Measurements from ENCODE around the gene MRTFA. TPM values are rescaled to one million over a fixed set of nuclear protein-coding genes. Genes with fewer than 3 reads are reported as not detected.

Gene MRTFA
- total RNA-seq, 1 donor from 2014 or later, result 53.0 TPM

DNA sequence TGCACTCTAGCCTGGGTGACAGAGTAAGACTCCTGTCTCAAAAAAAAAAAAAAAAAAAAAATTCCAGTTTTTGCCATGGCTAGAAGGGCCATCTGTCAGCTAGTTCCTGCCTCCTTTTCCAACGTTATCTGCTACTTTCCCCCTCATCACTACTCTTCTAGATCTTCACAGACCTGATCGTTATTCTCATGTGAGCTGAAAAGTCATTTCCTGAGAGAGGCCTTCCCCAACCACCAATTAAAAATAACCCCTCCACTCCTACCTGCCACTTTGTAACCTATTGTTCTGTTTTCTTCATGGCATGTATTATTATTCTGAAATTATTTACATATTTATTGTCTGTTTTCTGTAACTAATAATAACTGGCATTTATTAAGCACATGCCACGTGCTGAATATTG is 241.9 kb downstream of the MRTFA start:
- Histone ChIP-seq H3K36me3 (ENCODE audit: control insufficient read depth, insufficient read depth, low read length) (no peaks in the 10 kb centered on the region), H3K4me3 (ENCODE audit: low read depth, low read length) (no peak overlapping the region), H3K27me3 (ENCODE audit: control insufficient read depth, insufficient read depth, low read length) (no peaks in the 10 kb centered on the region)
- TF ChIP-seq, protein P1, sequence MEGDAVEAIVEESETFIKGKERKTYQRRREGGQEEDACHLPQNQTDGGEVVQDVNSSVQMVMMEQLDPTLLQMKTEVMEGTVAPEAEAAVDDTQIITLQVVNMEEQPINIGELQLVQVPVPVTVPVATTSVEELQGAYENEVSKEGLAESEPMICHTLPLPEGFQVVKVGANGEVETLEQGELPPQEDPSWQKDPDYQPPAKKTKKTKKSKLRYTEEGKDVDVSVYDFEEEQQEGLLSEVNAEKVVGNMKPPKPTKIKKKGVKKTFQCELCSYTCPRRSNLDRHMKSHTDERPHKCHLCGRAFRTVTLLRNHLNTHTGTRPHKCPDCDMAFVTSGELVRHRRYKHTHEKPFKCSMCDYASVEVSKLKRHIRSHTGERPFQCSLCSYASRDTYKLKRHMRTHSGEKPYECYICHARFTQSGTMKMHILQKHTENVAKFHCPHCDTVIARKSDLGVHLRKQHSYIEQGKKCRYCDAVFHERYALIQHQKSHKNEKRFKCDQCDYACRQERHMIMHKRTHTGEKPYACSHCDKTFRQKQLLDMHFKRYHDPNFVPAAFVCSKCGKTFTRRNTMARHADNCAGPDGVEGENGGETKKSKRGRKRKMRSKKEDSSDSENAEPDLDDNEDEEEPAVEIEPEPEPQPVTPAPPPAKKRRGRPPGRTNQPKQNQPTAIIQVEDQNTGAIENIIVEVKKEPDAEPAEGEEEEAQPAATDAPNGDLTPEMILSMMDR (IDR thresholded peaks at IDR 0.05; ENCODE audit: insufficient read depth, low read length, poor library complexity, severe bottlenecking), result no peak
- no peak for DNase-seq (ENCODE audit: low read depth)

DNA sequence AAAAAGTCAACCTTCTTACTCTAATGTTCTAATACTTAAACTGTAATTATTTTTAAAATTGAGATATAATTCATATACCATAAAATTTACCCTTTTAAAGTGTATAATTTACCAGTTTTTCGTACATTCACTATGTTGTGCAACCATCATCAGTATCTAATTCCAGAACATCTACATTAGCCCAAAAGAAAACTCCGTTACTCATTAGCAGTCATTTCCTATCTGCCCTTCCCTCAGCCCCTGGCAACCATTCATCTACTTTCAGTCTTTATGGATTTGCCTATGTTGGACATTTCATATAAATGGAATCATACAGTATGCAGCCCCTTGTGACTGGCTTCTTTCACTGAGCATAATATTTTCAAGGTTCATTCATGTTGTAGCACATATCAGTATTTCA is 243.9 kb downstream of the MRTFA start:
- no peak for DNase-seq (ENCODE audit: low read depth)
- H3K27me3 ChIP-seq (ENCODE audit: control insufficient read depth, insufficient read depth, low read length), result no peaks in the 10 kb centered on the region
- H3K4me3 ChIP-seq (ENCODE audit: low read depth, low read length), result no peak overlapping the region
- TF ChIP-seq, protein P1 (IDR thresholded peaks at IDR 0.05; ENCODE audit: insufficient read depth, low read length, poor library complexity, severe bottlenecking), result no peak
- no peaks in the 10 kb centered on the region for H3K36me3 ChIP-seq (ENCODE audit: control insufficient read depth, insufficient read depth, low read length)

DNA sequence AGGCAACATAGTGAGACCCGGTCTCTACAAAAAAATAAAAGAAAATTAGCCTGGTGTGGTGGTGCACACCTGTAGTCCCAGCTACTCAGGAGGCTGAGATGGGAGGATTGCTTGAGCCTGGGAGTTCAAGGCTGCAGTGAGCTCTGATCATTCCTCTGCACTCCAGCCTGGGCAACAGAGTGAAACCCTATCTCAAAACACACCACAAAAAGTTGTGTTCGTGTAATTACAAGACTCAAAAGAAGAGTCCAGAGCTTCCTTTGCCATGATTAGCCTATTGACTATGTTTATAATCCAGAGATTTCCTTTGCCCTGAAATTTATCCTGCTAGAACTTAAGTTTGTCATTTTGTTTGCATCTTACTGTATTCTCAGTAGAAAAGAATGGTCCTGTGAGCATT is 245.1 kb downstream of the MRTFA start:
- no peak overlapping the region for H3K4me3 ChIP-seq (ENCODE audit: low read depth, low read length)
- TF ChIP-seq, protein P1 (IDR thresholded peaks at IDR 0.05; ENCODE audit: insufficient read depth, low read length, poor library complexity, severe bottlenecking), result no peak
- no peak for DNase-seq (ENCODE audit: low read depth)
- no peaks in the 10 kb centered on the region for H3K27me3 ChIP-seq (ENCODE audit: control insufficient read depth, insufficient read depth, low read length)
- H3K36me3 ChIP-seq (ENCODE audit: control insufficient read depth, insufficient read depth, low read length), result no peaks in the 10 kb centered on the region

DNA sequence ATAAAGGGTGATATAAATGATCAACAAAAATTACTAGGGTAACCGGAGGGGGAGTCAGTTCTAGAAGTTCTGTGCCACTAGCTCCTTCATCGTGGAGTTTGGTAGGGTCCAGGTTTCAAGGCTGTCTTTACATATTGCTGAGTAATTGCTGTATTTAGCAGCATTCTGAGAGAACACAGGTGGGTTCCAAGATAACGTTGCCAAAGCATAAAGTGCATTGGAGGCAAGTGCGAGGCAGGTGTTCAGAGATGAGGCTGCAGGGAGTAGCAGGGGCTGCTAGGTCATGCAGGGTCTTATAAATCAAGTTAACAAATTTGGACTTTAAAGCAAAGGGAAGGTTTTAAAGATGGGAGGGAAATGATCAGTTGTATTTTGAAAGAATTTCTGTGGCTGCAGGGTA is 248.3 kb downstream of the MRTFA start:
- TF ChIP-seq, protein P1 (IDR thresholded peaks at IDR 0.05; ENCODE audit: insufficient read depth, low read length, poor library complexity, severe bottlenecking), result no peak
- no peak for DNase-seq (ENCODE audit: low read depth)
- Histone ChIP-seq H3K27me3 (ENCODE audit: control insufficient read depth, insufficient read depth, low read length) (no peaks in the 10 kb centered on the region), H3K36me3 (ENCODE audit: control insufficient read depth, insufficient read depth, low read length) (no peaks in the 10 kb centered on the region), H3K4me3 (ENCODE audit: low read depth, low read length) (no peak overlapping the region)

DNA sequence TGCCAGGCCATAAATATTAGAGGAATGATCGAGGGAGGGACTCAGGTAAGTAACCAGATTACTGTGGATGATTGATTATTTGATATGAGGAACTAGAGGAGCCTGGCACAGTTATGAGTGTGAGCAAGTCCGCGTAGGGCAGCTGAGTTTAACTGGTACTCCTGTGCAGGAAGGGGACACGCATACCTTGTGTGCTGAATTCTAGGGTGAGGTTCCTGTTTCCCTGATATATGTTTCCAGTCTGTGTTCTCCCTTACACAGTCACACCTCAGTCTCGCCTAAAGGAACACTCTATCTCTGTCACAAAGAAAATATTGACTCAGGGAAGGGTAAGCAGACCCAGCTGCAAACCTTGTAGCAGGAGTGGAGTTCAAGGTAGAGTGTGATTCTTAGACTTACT is 248.8 kb downstream of the MRTFA start:
- Histone ChIP-seq H3K4me3 (ENCODE audit: low read depth, low read length) (no peak overlapping the region), H3K27me3 (ENCODE audit: control insufficient read depth, insufficient read depth, low read length) (no peaks in the 10 kb centered on the region), H3K36me3 (ENCODE audit: control insufficient read depth, insufficient read depth, low read length) (no peaks in the 10 kb centered on the region)
- TF ChIP-seq, protein P1 (IDR thresholded peaks at IDR 0.05; ENCODE audit: insufficient read depth, low read length, poor library complexity, severe bottlenecking), result no peak
- no peak for DNase-seq (ENCODE audit: low read depth)

DNA sequence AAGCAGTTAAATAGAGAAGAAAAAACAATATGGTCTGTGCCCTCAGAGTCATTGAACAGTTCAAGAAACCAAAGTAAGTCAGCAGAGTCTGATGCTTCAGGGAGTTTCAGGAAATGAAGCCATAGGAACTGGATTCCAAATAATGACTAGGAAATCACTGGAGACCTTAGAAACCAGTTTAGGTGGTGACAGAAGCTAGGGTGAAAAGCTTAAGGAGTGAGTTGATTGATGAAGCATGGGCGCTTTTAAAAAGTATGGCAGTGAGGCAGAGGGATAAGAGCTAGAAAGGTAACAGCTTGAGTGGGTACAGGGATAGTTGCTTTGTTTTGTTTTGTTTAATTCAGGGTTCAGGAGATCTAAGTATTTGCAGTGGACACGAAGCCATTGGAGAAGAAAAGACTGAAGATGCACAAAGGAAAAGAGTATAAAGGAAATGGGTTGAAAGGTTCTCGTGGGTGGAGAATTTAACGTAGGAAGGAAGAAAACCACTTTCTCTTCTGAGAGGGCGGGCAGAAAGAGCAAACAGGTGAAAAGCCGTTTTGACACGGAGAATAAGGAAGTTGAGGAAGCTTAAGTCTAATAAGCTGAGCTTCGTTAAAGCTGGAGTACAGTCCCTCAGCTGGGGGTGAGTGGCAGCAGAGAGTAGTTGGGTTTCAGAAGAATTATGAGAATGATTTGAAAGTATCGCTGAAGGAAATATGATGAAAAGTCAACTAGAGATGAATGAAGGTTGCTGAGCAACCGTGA is 251.3 kb downstream of the MRTFA start:
- no peaks in the 10 kb centered on the region for H3K36me3 ChIP-seq (ENCODE audit: control insufficient read depth, insufficient read depth, low read length)
- no peaks in the 10 kb centered on the region for H3K27me3 ChIP-seq (ENCODE audit: control insufficient read depth, insufficient read depth, low read length)
- H3K4me3 ChIP-seq (ENCODE audit: low read depth, low read length), result no peak overlapping the region
- no peak for DNase-seq (ENCODE audit: low read depth)
- TF ChIP-seq, protein P1 (IDR thresholded peaks at IDR 0.05; ENCODE audit: insufficient read depth, low read length, poor library complexity, severe bottlenecking), result no peak

Measured in kidney epithelial cell (primary cell).